Epidermal melanocyte (primary cell): ENCODE results near the gene CXCL16.

Source experiments
- DNase-seq: peaks from one replicate; pipeline ENCODE4 v3.0.0; 2011; ENCODE audit warnings: low spot score; ENCODE audit not compliant: insufficient read length

The CXCL16 gene

GRCh38 chr17:4739122-4740024 is at the start of gene CXCL16, which contains the start of gene ZMYND15:
CXCL16 (minus strand) TSS chr17:4739928; CDS start chr17:4739339, 589 bp downstream.
ZMYND15 (plus strand) TSS chr17:4739833; CDS start chr17:4740549, 716 bp downstream.
- no peak for DNase-seq

GRCh38 chr17:4788807-4789700 is 49.3 kb upstream of the CXCL16 start, which contains the start of gene GLTPD2:
GLTPD2 (plus strand) TSS chr17:4788964; CDS start chr17:4789012, 48 bp downstream.
- DNase-seq: no peak

- no peak for DNase-seq
These were observed 48.6 kb upstream of the CXCL16 start for GRCh38 chr17:4788159-4788806.

- no peak for DNase-seq
These were observed 46.8 kb upstream of the CXCL16 start for GRCh38 chr17:4786516-4786915.

GRCh38 chr17:4786106-4786511 is 46.4 kb upstream of the CXCL16 start, which contains the start of gene VMO1:
VMO1 (minus strand) TSS chr17:4786364; CDS start chr17:4786352, 12 bp downstream.
- no peak for DNase-seq

- DNase-seq: no peak
These were observed 45.8 kb upstream of the CXCL16 start for GRCh38 chr17:4785311-4786105.

- no peak for DNase-seq
These were observed 42.9 kb upstream of the CXCL16 start for GRCh38 chr17:4782652-4783051.

- DNase-seq: no peak
These were observed 40.7 kb upstream of the CXCL16 start for GRCh38 chr17:4780325-4780955.

- no peak for DNase-seq
These were observed 38.4 kb upstream of the CXCL16 start for GRCh38 chr17:4777969-4778760.

GRCh38 chr17:4772235-4772613 is 32.5 kb upstream of the CXCL16 start:
- no peak for DNase-seq

GRCh38 chr17:4771519-4772234 is 31.9 kb upstream of the CXCL16 start, which contains the start of gene TM4SF5:
TM4SF5 (plus strand) TSS chr17:4771886; CDS start chr17:4771923, 37 bp downstream.
- DNase-seq: no peak

GRCh38 chr17:4769628-4770027 is 29.9 kb upstream of the CXCL16 start:
- DNase-seq: no peak

- no peak for DNase-seq
These were observed 28.6 kb upstream of the CXCL16 start for GRCh38 chr17:4768298-4768697.

- no peak for DNase-seq
These were observed 27.0 kb upstream of the CXCL16 start for GRCh38 chr17:4766723-4767122.

- no peak for DNase-seq
These were observed 26.5 kb upstream of the CXCL16 start for GRCh38 chr17:4766201-4766600.

- no peak for DNase-seq
These were observed 24.9 kb upstream of the CXCL16 start for GRCh38 chr17:4764595-4764994.

GRCh38 chr17:4759776-4760236 is 20.1 kb upstream of the CXCL16 start:
- DNase-seq: no peak

GRCh38 chr17:4753392-4753791 is 13.7 kb upstream of the CXCL16 start:
- no peak for DNase-seq
